GM08714 (cell line): Measurements from ENCODE around the gene ERC1.
"Not testable (repeated sequence)": the region's sequence is repeated elsewhere in the genome, so short reads cannot be mapped to it uniquely, and the experiment has no call there.

Experiments
- H3K4me3 ChIP-seq: fragments of 200-500 bp; sonication (Bioruptor generic); 2 replicates; pipeline ENCODE4 v1.5.1; 2014; ENCODE audit warnings: mild to moderate bottlenecking, low read length, inconsistent platforms
- ZNF274 ChIP-seq: IDR thresholded peaks from 2 replicates; pipeline ENCODE4 v1.6.1; 2012; ENCODE audit warnings: mild to moderate bottlenecking, low read depth, low read length

ERC1 gene

DNA sequence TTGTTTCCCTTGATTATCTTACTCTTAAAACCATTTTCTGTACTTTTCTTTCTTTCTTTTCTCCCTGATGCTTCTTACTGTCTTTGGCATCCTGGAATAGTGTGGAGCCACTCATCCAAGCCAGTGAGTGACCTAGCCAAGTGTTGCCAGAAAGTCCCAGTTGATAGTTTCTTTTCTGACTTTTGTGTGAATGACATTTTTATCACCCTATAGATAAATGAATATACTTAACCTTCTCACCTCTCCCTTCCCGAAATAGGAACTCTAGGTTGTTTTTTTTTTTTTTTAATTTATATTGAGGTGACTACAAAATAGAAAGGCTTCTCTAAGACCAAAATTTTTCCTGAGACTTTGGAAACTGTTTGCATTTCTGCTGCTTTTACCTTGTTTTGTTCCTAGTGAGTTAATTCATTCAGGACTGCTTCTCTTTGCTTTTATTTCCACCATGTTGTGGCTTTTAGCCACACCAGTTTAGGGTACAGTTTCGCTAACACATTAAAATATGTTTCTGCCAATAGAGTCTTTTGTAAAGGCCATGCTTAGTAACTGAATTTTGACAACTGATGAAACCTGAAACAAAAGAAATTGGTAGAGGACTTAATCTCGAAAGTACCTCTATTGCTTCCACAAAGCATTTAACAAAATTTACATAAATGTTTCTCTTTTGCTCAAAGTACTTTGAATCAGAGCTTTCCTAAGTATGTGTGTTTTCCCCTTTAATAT, 194.6 kb downstream of the ERC1 start:
- TF ChIP-seq ZNF274, result no peak
- H3K4me3 ChIP-seq, result no peak overlapping the region; the same call in 1 of the 2 replicates

DNA sequence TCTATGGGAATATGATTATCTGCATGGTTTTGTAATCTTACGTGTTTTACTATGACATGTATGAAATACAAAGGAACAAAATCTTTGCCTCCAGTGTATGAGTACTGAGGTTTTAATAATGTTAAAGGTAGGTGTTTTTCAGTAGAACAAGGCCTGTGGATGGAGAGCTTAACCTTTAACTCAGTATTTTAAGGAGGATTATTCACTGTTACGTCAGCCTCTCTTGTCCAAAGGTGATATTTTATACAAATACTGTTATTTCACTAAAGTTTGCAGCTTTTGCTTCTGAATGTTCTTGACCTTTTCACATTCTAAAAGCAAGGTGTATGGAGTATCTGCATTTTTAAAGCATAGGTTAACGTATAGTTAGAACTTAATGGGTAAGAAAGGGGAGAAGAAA, 195.3 kb downstream of the ERC1 start:
- no peak overlapping the region for H3K4me3 ChIP-seq
- no peak for TF ChIP-seq ZNF274

DNA sequence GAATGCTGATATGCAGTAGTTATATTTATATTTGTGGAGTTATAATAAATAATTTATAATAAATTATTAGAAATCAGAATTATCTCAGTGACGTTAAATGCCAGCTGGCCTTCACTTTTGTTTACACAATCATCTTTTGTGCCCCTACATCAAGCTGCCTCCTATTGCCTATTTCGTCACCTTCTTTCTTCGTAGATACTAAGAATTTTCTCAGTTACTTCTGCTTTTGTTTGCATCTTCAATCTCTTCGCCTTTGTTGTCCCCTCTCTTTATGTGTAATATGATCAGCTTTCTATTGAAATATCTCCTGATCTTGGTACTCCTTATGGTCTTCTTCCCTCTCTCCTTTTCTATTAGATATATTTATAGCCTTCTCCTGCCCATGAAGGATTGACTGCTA, 197.0 kb downstream of the ERC1 start:
- H3K4me3 ChIP-seq, result no peak overlapping the region
- TF ChIP-seq ZNF274, result no peak

GRCh38 chr12:1189163-1189562, 198.1 kb downstream of the ERC1 start:
- no peak for TF ChIP-seq ZNF274
- no peak overlapping the region for H3K4me3 ChIP-seq

GRCh38 chr12:1195513-1195912, 204.5 kb downstream of the ERC1 start:
- H3K4me3 ChIP-seq, result no peak overlapping the region
- TF ChIP-seq ZNF274, result no peak

GRCh38 chr12:1197264-1198018, 206.4 kb downstream of the ERC1 start:
- no peak overlapping the region for H3K4me3 ChIP-seq
- no peak for TF ChIP-seq ZNF274

DNA sequence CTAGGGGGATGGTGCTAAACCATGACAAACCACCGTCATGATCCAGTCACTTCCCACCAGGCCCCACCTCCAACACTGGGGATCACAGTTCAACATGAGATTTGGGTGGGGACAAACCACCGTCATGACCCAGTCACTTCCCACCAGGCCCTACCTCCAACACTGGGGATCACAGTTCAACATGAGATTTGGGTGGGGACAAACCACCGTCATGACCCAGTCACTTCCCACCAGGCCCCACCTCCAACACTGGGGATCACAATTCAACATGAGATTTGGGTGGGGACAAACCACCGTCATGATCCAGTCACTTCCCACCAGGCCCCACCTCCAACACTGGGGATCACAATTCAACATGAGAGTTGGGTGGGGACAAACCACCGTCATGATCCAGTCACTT, 207.8 kb downstream of the ERC1 start:
- H3K4me3 ChIP-seq, result not testable (repeated sequence)

- no peak overlapping the region for H3K4me3 ChIP-seq
- TF ChIP-seq ZNF274, result no peak
These were observed 208.7 kb downstream of the ERC1 start for GRCh38 chr12:1199700-1200099.

DNA sequence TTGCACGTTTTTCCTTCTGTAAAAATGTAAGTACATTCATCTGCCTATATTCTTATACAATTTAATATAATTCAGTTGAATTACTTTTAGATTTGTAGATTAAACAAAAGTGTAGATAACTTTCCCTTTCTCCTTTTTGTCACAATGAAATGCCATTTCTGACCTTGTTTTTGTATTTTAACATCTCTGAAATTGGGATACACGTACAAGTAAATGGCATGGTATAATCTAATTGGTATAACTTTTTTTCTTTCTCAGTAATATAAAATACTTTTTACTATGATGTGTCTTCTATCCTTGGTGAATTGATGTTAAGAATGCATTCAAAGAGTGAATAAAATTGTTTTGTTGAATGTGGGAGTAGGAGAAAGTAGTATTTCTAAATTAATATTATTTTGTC, 210.0 kb downstream of the ERC1 start:
- no peak for TF ChIP-seq ZNF274

DNA sequence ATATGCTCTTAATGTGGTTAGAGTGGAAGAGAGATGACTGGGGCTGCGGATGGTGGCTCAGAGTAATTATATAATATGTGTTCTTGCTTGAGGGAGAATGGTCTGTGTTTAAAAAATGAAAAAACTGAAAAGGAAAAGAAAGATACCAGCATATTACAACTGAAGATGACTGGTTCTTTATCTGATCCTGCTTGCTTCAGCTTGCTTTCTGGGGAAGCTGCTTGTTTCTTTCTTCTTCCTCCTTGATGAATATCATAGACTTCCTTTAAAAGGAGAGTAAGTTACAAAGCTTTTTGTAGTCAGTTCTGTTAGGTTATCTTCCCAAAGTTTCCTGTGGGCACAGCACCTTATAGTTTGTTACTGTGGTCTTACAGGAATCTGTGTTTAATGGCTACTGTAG, 210.9 kb downstream of the ERC1 start:
- H3K4me3 ChIP-seq, result no peak overlapping the region
- no peak for TF ChIP-seq ZNF274

More for the DNA sequence above, 210.0 kb downstream of the ERC1 start:
- no peak overlapping the region for H3K4me3 ChIP-seq

DNA sequence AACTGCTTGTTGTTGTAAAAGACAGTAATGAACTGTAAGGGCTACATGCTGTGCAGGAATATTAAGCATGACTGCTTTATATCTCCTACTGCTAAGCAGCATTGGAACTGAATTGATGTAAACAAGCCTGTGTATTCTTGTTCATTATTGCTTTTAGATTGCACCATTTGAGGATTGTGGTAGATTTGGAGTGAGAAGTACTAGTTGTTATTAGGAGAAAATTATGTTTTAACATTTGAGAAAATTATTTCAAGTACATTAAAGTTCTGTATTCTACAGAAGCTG, 212.7 kb downstream of the ERC1 start:
- H3K4me3 ChIP-seq, result no peak overlapping the region; the same call in 1 of the 2 replicates
- TF ChIP-seq ZNF274, result no peak

DNA sequence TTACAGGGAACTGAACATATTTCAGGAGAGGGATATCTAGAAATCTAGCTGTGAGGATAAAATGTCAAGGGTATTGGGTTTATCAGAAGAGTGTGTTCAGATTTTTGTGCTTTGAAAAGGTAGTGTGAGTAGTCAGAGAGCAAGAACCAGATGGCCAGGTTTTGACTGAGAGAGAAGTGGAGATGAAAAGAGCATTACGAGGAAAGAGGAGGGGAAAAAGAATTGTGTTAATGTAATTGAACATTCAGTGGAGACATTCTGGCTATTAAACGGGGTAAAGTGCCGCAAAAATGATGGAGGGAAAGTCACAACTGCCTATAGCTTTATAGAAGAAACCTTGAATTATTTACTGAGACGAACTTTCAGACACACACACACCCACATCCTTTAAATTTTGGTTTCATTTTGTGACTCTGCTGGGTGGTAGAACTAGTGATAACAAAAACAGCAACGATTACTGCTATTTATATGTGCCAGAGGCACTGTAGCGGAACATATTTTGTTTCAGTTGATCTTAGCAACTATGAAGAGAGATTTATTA, 213.6 kb downstream of the ERC1 start:
- H3K4me3 ChIP-seq, result peak overlapping the region; percentile 77
- TF ChIP-seq ZNF274, result no peak

- no peak overlapping the region for H3K4me3 ChIP-seq
- no peak for TF ChIP-seq ZNF274
These were observed 214.6 kb downstream of the ERC1 start for GRCh38 chr12:1205512-1206060.

GRCh38 chr12:1206118-1206734, 215.2 kb downstream of the ERC1 start:
- H3K4me3 ChIP-seq, result no peak overlapping the region
- no peak for TF ChIP-seq ZNF274

GRCh38 chr12:1207276-1207675, 216.3 kb downstream of the ERC1 start:
- TF ChIP-seq ZNF274, result no peak
- no peak overlapping the region for H3K4me3 ChIP-seq

DNA sequence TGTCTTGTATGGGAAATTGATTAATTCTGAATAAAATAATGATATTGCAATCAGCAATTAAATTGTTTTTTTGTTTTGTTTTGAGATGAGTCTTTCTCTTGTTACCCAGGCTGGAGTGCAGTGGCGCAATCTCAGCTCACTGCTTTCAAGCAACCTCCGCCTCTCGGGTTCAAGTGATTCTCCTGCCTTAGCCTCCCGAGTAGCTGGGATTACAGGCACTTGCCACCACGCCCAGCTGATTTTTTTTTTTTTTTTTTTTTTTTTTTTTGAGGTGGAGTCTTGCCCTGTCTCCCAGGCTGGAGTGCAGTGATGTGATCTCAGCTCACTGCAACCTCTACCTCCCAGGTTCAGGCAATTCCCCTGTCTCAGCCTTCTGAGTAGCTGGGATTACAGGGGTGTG, 217.7 kb downstream of the ERC1 start:
- H3K4me3 ChIP-seq, result not testable (repeated sequence)
